ENCODE data around the gene KRTAP4-2.
"Not testable (repeated sequence)": the region's sequence is repeated elsewhere in the genome, so short reads cannot be mapped to it uniquely, and the experiment has no call there.

KRTAP4-2 gene

DNA sequence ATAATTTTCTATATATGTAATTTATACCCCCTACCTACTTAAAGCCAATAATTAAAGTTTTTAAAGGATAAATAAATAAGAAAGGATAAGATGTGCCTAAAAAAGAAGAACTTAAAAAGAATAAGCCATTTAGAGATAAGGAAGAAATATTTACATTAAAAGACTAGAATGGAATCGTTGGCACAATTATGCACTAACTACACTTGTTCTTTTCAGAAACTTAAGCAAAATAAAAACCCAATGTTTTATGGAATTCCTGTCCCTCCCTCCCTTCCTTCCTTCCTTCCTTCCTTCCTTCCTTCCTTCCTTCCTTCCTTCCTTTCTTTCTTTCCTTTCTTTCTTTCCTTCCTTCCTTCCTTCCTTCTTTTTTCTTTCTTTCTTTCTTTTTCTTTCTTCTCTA is 33.2 kb downstream of the KRTAP4-2 start:
- H3K36me3 ChIP-seq (ENCODE audit: control insufficient read depth in 1 of 2, insufficient read depth in 2 of 2, low read length in 2 of 2): no peaks in the 10 kb centered on the region
- no peak overlapping the region for H3K4me3 ChIP-seq (ENCODE audit: low read depth in 1 of 2, low read length in 2 of 2)
- H3K9me3 ChIP-seq (ENCODE audit: control insufficient read depth in 1 of 2, low read length in 2 of 2): peaks cover 0 to 6% of the 10 kb centered on the region in 2 donors
- no peak overlapping the region for H3K9ac ChIP-seq (ENCODE audit: low read depth in 1 of 2, low read length in 2 of 2)
- H3K27ac ChIP-seq (ENCODE audit: low read depth, low read length): no peak overlapping the region
- H3K4me1 ChIP-seq (ENCODE audit: control insufficient read depth in 1 of 2, insufficient read depth in 2 of 2, low read length in 2 of 2): no peaks in the 10 kb centered on the region
- no peaks in the 10 kb centered on the region for H3K27me3 ChIP-seq (ENCODE audit: control insufficient read depth in 1 of 2, insufficient read depth in 2 of 2, low read length in 2 of 2)

DNA sequence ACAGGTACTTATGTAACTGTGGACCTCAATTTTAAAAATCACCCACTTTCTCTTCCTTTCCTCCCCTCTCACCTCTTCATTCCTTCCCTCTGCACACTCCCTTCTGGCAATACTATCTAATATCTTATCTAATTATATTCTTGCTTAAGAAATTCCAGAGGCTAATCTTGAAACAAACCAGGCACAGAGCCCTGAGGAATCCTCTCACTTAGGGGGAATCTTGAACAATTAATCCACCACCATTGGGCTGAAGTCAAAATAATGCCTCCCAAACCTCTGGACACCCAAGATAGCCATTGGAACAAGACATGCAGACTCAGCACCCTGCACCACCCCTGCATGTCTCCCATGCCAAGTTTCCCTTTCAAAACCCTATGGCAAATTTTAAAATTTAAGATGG is 36.7 kb downstream of the KRTAP4-2 start:
- no peak overlapping the region for H3K4me3 ChIP-seq (ENCODE audit: low read depth in 1 of 2, low read length in 2 of 2)
- no peaks in the 10 kb centered on the region for H3K4me1 ChIP-seq (ENCODE audit: control insufficient read depth in 1 of 2, insufficient read depth in 2 of 2, low read length in 2 of 2)
- no peaks in the 10 kb centered on the region for H3K27me3 ChIP-seq (ENCODE audit: control insufficient read depth in 1 of 2, insufficient read depth in 2 of 2, low read length in 2 of 2)
- H3K36me3 ChIP-seq (ENCODE audit: control insufficient read depth in 1 of 2, insufficient read depth in 2 of 2, low read length in 2 of 2): no peaks in the 10 kb centered on the region
- H3K9ac ChIP-seq (ENCODE audit: low read depth in 1 of 2, low read length in 2 of 2): no peak overlapping the region
- H3K9me3 ChIP-seq (ENCODE audit: control insufficient read depth in 1 of 2, low read length in 2 of 2): peaks cover 0 to 6% of the 10 kb centered on the region in 2 donors
- no peak overlapping the region for H3K27ac ChIP-seq (ENCODE audit: low read depth, low read length)

DNA sequence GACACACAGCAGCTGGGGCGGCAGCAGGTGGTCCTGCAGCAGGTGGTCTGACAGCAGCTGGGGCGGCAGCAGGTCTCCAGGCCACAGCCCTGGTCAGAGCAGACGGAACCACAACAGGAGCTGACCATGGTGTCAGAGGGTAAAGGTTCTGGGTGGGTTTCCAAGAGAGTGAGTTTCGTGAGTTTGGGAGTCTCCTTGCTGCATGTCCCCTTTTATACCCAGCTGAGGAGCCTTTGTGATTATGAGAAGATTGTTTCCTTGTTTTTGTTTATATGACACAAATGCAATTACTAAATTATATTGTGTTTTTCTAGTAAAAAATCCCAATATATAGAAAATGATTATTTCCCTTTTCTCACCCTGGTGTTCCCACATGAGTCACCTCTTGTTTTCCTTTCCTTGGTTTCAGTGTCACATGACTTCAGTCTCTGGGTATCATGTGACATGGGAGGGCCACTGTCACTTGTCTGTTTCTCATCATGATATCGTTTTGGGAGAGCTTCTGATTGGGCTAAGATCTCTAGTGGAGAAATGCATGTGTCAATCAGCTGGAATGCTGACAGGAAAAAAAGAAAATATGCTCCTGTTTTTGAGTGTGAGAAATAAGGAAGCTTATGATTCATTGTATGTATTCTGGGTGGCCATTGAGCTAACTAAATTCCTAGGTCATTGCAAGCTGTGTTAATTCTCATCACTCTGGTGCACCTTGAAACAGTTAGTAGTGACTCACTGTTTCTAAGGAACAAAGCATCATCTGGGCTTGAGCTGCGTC is 37.5 kb downstream of the KRTAP4-2 start, which contains the start of gene KRTAP4-6:
Gene KRTAP4-6 (minus strand): TSS at position 185 of the 772 bp plus-strand sequence. CDS start 57 bp downstream, at position 128.
- Histone ChIP-seq H3K9me3 (ENCODE audit: control insufficient read depth in 1 of 2, low read length in 2 of 2) (peaks cover 0 to 6% of the 10 kb centered on the region in 2 donors), H3K4me3 (ENCODE audit: low read depth in 1 of 2, low read length in 2 of 2) (no peak within 1 kb of the TSS), H3K4me1 (ENCODE audit: control insufficient read depth in 1 of 2, insufficient read depth in 2 of 2, low read length in 2 of 2) (no peaks in the 10 kb centered on the region), H3K27me3 (ENCODE audit: control insufficient read depth in 1 of 2, insufficient read depth in 2 of 2, low read length in 2 of 2) (no peaks in the 10 kb centered on the region), H3K27ac (ENCODE audit: low read depth, low read length) (no peak within 1 kb of the TSS), H3K9ac (ENCODE audit: low read depth in 1 of 2, low read length in 2 of 2) (no peak within 1 kb of the TSS), H3K36me3 (ENCODE audit: control insufficient read depth in 1 of 2, insufficient read depth in 2 of 2, low read length in 2 of 2) (no peaks in the 10 kb centered on the region)

DNA sequence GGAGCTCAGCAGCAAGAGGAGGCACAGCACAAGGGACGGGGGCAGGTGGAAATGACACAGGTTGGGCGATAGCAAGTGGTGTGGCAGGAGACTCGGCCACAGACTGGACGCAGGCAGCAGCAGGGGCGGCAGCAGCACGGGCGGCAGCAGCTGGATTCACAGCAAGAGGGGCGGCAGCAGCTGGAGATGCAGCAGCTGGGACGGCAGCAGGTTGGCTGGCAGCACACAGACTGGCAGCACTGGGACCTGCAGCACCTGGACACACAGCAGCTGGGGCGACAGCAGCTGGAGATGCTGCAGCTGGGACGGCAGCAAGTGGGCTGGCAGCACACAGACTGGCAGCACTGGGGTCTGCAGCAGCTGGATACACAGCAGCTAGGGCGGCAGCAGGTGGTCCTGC is 38.2 kb downstream of the KRTAP4-2 start:
- not testable (repeated sequence) for H3K4me3 ChIP-seq (ENCODE audit: low read depth in 1 of 2, low read length in 2 of 2); H3K27ac ChIP-seq (ENCODE audit: low read depth, low read length); H3K9ac ChIP-seq (ENCODE audit: low read depth in 1 of 2, low read length in 2 of 2); H3K4me1 ChIP-seq (ENCODE audit: control insufficient read depth in 1 of 2, insufficient read depth in 2 of 2, low read length in 2 of 2); H3K27me3 ChIP-seq (ENCODE audit: control insufficient read depth in 1 of 2, insufficient read depth in 2 of 2, low read length in 2 of 2); H3K9me3 ChIP-seq (ENCODE audit: control insufficient read depth in 1 of 2, low read length in 2 of 2); H3K36me3 ChIP-seq (ENCODE audit: control insufficient read depth in 1 of 2, insufficient read depth in 2 of 2, low read length in 2 of 2)

DNA sequence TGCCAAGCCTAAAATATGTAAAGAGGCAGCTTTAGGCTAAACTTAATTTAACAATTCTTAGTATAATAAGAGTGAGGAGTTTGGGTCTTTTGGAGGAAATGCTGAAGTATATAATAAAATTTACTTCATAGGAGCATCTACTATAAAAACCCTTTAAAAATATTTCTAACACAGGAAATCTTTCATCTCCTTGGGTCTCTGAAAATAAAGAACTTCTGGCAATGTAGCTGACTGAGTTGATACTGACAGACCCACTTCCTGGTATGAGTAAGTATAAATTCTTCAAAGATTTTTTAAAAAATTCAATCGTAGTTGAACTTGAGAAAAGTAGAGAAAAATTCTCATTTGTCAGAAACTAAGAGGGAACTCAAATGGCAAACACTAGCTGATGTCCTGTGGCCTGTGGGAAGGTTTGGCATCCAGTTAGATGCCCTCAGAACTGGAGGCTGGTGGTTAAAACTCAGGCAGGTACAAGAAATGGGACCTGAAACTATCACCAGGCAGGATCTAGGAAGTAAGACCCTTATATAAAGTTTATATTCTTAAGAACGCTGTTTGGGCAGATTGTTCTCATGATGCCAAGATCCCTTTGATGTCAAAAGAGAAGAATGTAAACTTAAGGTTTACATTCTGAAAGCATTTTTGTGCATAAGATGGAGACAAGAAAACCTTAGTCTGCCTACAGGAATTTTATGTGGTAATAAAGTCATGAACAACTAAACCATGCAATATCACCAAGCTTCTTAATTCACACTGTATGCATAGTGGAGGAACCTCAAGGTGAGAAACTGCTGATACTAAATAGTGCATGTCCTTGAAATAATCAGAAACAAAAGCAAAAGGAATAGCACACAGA is 43.9 kb downstream of the KRTAP4-2 start:
- Histone ChIP-seq H3K27me3 (ENCODE audit: control insufficient read depth in 1 of 2, insufficient read depth in 2 of 2, low read length in 2 of 2) (no peaks in the 10 kb centered on the region), H3K9me3 (ENCODE audit: control insufficient read depth in 1 of 2, low read length in 2 of 2) (no peaks in the 10 kb centered on the region), H3K9ac (ENCODE audit: low read depth in 1 of 2, low read length in 2 of 2) (no peak overlapping the region), H3K27ac (ENCODE audit: low read depth, low read length) (no peak overlapping the region), H3K36me3 (ENCODE audit: control insufficient read depth in 1 of 2, insufficient read depth in 2 of 2, low read length in 2 of 2) (no peaks in the 10 kb centered on the region), H3K4me3 (ENCODE audit: low read depth in 1 of 2, low read length in 2 of 2) (no peak overlapping the region), H3K4me1 (ENCODE audit: control insufficient read depth in 1 of 2, insufficient read depth in 2 of 2, low read length in 2 of 2) (no peaks in the 10 kb centered on the region)

DNA sequence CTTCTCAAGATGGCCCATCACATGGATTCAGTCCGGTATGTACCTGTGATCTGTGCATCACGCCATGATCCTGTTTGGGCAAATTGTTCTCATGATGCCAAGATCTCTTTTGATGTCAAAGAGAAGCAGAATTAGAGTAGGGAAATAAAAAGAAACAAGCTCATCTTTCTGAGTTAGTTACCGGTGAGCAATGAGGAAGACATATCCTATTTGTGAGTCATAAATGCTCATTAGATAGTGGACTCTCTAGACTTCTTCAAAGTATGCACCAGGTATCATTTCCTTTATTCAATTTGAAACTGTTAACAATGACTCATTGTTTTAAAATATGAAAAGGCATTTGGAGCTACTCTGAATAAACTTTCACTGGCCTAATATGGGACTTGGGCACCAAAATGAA is 46.0 kb downstream of the KRTAP4-2 start:
- H3K27ac ChIP-seq (ENCODE audit: low read depth, low read length): no peak overlapping the region
- H3K27me3 ChIP-seq (ENCODE audit: control insufficient read depth in 1 of 2, insufficient read depth in 2 of 2, low read length in 2 of 2): no peaks in the 10 kb centered on the region
- H3K4me1 ChIP-seq (ENCODE audit: control insufficient read depth in 1 of 2, insufficient read depth in 2 of 2, low read length in 2 of 2): no peaks in the 10 kb centered on the region
- H3K9me3 ChIP-seq (ENCODE audit: control insufficient read depth in 1 of 2, low read length in 2 of 2): no peaks in the 10 kb centered on the region
- H3K9ac ChIP-seq (ENCODE audit: low read depth in 1 of 2, low read length in 2 of 2): no peak overlapping the region
- H3K4me3 ChIP-seq (ENCODE audit: low read depth in 1 of 2, low read length in 2 of 2): no peak overlapping the region
- H3K36me3 ChIP-seq (ENCODE audit: control insufficient read depth in 1 of 2, insufficient read depth in 2 of 2, low read length in 2 of 2): no peaks in the 10 kb centered on the region

Measured in duodenal mucosa (tissue), 2 donors.